HepG2 (cell line): Measurements from ENCODE around the gene CYLD. TPM values are rescaled to one million over a fixed set of nuclear protein-coding genes. Genes with fewer than 3 reads are reported as not detected.

Source experiments
- ARHGAP35 ChIP-seq: sonication (generic); formaldehyde crosslinking; IDR thresholded peaks from 2 replicates; pipeline ENCODE4 v1.9.0; 2022; ENCODE audit warnings: mild to moderate bottlenecking, inconsistent platforms, moderate library complexity, missing genetic modification reagents, borderline replicate concordance
- BHLHE40 ChIP-seq: IDR thresholded peaks from 2 replicates; pipeline ENCODE4 v1.6.1; 2011; ENCODE audit warnings: low read length, improper control_type of control experiment
- BORCS8-MEF2B ChIP-seq: sonication (generic); formaldehyde crosslinking; IDR thresholded peaks from 2 replicates; pipeline ENCODE4 v1.8.0; 2022; ENCODE audit warnings: mild to moderate bottlenecking, missing genetic modification reagents
- CBX5 ChIP-seq: sonication (generic); formaldehyde crosslinking; IDR thresholded peaks from 2 replicates; pipeline ENCODE4 v1.4.0; 2020; ENCODE audit warnings: missing genetic modification reagents, borderline replicate concordance
- CHD4 ChIP-seq: fragments of 200-600 bp; sonication (generic); IDR thresholded peaks from 2 replicates; pipeline ENCODE4 v1.7.0; 2017; ENCODE audit warnings: mild to moderate bottlenecking, low read length, borderline replicate concordance
- ELF1 ChIP-seq: sonication (generic); formaldehyde crosslinking; IDR thresholded peaks from 2 replicates; pipeline ENCODE4 v1.4.0; 2020; ENCODE audit warnings: missing genetic modification reagents
- MXI1 ChIP-seq: IDR thresholded peaks from 3 replicates; pipeline ENCODE4 v1.6.1; 2012; ENCODE audit warnings: low read depth, low read length, inconsistent platforms, borderline replicate concordance
- RBM39 ChIP-seq: fragments of 200-400 bp; formaldehyde crosslinking; IDR thresholded peaks from one replicate; pipeline ENCODE4 v1.6.1; 2018; ENCODE audit warnings: antibody characterized with exemption, mild to moderate bottlenecking, low read depth, low read length; ENCODE audit not compliant: poor library complexity, severe bottlenecking
- SP5 ChIP-seq: IDR thresholded peaks from 2 replicates; pipeline ENCODE4 v1.6.1; 2016; ENCODE audit warnings: low read depth, borderline replicate concordance
- SPEN ChIP-seq: sonication (generic); formaldehyde crosslinking; IDR thresholded peaks from 2 replicates; pipeline ENCODE4 v1.5.1; 2020; ENCODE audit warnings: low read depth, mild to moderate bottlenecking, missing genetic modification reagents
- YEATS2 ChIP-seq: sonication (generic); formaldehyde crosslinking; IDR thresholded peaks from 2 replicates; pipeline ENCODE4 v1.4.0; 2020; ENCODE audit warnings: missing genetic modification reagents, borderline replicate concordance
- ZMYM3 ChIP-seq: sonication (generic); formaldehyde crosslinking; IDR thresholded peaks from 2 replicates; pipeline ENCODE4 v1.5.1; 2020; ENCODE audit warnings: mild to moderate bottlenecking, missing genetic modification reagents
- ZNF557 ChIP-seq: sonication (generic); formaldehyde crosslinking; IDR thresholded peaks from 2 replicates; pipeline ENCODE4 v1.4.0; 2020; ENCODE audit warnings: missing genetic modification reagents
- ZNF607 ChIP-seq: sonication (generic); formaldehyde crosslinking; IDR thresholded peaks from 2 replicates; pipeline ENCODE4 v1.5.1; 2020; ENCODE audit warnings: missing genetic modification reagents, mild to moderate bottlenecking, borderline replicate concordance
- ZNF720 ChIP-seq: sonication (generic); formaldehyde crosslinking; IDR thresholded peaks from 2 replicates; pipeline ENCODE4 v1.4.0; 2020; ENCODE audit warnings: missing genetic modification reagents
- polyA plus RNA-seq, 8 experiments: library from polyadenylated mRNA; depleted of rRNA in 3 of 8; stranded (reverse) in 7 of 8; unstranded in 1 of 8; fragments of >200 nt; fragmentation: Illumina TruSeq in 4 of 8; extraction: Trizol in 4 of 8; gene quantifications; 2 replicates each; pipeline versions ENCODE4 v1.2.1 to v1.2.3, GENCODE V29; 2011 to 2016; ENCODE audit warnings: low read depth in 4 of 8, missing spikeins in 1 of 8, mixed read lengths in 1 of 8; ENCODE audit not compliant: insufficient read depth in 1 of 8
- total RNA-seq, 5 experiments: library from RNA; depleted of rRNA; stranded (reverse); fragments of >200 nt; fragmentation: Illumina TruSeq; extraction: Trizol; gene quantifications; 2 replicates each; pipeline ENCODE4 v1.2.3, GENCODE V29; 2016; ENCODE audit warnings: low read depth in 1 of 5
- TF ChIP-seq, protein P1 (sequence below): sonication (generic); formaldehyde crosslinking; IDR thresholded peaks from 2 replicates; pipeline ENCODE4 v1.4.0; 2020; ENCODE audit warnings: missing genetic modification reagents
- TF ChIP-seq, protein P2 (sequence below): sonication (generic); formaldehyde crosslinking; IDR thresholded peaks from 2 replicates; pipeline ENCODE4 v1.5.1; 2020; ENCODE audit warnings: mild to moderate bottlenecking, missing genetic modification reagents
- TF ChIP-seq, protein P3 (sequence below): sonication (generic); formaldehyde crosslinking; IDR thresholded peaks from 2 replicates; pipeline ENCODE4 v1.4.0; 2020; ENCODE audit warnings: mild to moderate bottlenecking, missing genetic modification reagents
- TF ChIP-seq, protein P4 (sequence below): IDR thresholded peaks from 2 replicates; pipeline ENCODE4 v1.6.1; 2016; ENCODE audit warnings: missing genetic modification reagents, missing compliant biosample characterization

The CYLD gene
- total and polyA plus RNA-seq, 2 of the 13 experiments (the other 11 are each of a cell fraction or from before 2014, with no cell fraction given) = 6.1 to 11.4 TPM

DNA sequence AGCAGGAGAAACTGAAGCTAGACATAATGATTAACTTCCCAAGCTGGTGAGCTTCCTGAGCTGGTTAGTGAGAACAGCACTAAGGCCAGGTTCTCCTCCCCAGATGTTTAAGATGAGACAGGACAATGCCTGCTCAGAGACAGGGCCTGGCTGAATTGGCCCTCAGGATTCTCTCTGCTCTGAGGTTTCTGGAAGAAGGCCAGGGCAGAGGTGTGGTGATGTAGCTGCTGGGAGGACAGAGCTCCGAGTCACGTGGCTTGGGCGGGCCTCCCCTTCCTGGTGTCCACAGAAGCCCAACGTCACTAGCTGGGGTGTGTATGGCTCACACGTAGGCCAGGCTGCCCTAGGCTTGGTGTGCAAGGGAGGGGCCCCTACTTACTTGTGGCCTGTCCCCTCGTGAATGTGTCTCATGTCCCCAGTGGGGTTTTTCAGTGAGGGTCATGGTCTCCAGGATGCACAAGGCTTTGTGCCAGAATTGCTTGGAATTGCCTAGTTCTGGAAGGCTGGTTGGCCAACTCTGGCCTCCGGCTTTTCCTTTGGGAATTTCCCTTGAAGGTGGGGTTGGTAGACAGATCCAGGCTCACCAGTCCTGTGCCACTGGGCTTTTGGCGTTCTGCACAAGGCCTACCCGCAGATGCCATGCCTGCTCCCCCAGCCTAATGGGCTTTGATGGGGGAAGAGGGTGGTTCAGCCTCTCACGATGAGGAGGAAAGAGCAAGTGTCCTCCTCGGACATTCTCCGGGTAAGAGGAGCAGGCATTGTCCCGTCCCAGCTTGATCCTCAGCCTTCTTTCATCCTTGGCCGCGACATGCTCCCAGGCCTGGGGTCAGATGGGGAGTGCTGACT is 45.1 kb upstream of the CYLD start (continued):
- TF ChIP-seq, protein P1, sequence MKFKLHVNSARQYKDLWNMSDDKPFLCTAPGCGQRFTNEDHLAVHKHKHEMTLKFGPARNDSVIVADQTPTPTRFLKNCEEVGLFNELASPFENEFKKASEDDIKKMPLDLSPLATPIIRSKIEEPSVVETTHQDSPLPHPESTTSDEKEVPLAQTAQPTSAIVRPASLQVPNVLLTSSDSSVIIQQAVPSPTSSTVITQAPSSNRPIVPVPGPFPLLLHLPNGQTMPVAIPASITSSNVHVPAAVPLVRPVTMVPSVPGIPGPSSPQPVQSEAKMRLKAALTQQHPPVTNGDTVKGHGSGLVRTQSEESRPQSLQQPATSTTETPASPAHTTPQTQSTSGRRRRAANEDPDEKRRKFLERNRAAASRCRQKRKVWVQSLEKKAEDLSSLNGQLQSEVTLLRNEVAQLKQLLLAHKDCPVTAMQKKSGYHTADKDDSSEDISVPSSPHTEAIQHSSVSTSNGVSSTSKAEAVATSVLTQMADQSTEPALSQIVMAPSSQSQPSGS (CRISPR knock-in tag) = 0 out of 2 replicates have a peak, but pooled peaks have one; percentile 11
- TF ChIP-seq SPEN (CRISPR knock-in tag) (0 out of 2 replicates have a peak, but pooled peaks have one; percentile 34), ZNF720 (CRISPR knock-in tag) (no peak), BORCS8-MEF2B (CRISPR knock-in tag) (peak; percentile 70; the same call in 1 of the 2 replicates), SP5 (CRISPR knock-in tag) (peak; percentile 14; the same call in 1 of the 2 replicates), ZNF557 (CRISPR knock-in tag) (no peak), MXI1 (0 out of 3 replicates have a peak, but pooled peaks have one; percentile 10), ARHGAP35 (CRISPR knock-in tag) (no peak), RBM39 (peak; percentile 43), YEATS2 (CRISPR knock-in tag) (peak; percentile 59; the same call in 1 of the 2 replicates), BHLHE40 (peak; percentile 72), ZMYM3 (CRISPR knock-in tag) (peak; percentile 51; the same call in 1 of the 2 replicates), CBX5 (CRISPR knock-in tag) (0 out of 2 replicates have a peak, but pooled peaks have one; percentile 11), ZNF607 (CRISPR knock-in tag) (no peak), CHD4 (peak; percentile 47; the same call in 1 of the 2 replicates), ELF1 (CRISPR knock-in tag) (peak; percentile 31; the same call in 1 of the 2 replicates)
- TF ChIP-seq, protein P2, sequence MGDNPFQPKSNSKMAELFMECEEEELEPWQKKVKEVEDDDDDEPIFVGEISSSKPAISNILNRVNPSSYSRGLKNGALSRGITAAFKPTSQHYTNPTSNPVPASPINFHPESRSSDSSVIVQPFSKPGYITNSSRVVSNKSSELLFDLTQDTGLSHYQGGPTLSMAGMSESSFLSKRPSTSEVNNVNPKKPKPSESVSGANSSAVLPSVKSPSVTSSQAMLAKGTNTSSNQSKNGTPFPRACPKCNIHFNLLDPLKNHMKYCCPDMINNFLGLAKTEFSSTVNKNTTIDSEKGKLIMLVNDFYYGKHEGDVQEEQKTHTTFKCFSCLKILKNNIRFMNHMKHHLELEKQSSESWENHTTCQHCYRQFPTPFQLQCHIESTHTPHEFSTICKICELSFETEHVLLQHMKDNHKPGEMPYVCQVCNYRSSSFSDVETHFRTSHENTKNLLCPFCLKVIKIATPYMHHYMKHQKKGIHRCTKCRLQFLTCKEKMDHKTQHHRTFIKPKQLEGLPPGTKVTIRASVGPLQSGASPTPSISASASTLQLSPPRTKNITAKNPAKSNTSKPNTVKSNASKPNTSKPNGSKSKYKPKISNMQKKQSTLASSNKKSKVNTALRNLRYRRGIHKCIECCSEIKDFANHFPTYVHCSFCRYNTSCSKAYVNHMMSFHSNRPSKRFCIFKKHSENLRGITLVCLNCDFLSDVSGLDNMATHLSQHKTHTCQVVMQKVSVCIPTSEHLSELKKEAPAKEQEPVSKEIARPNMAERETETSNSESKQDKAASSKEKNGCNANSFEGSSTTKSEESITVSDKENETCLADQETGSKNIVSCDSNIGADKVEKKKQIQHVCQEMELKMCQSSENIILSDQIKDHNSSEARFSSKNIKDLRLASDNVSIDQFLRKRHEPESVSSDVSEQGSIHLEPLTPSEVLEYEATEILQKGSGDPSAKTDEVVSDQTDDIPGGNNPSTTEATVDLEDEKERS (CRISPR knock-in tag) = no peak
- TF ChIP-seq, protein P3, sequence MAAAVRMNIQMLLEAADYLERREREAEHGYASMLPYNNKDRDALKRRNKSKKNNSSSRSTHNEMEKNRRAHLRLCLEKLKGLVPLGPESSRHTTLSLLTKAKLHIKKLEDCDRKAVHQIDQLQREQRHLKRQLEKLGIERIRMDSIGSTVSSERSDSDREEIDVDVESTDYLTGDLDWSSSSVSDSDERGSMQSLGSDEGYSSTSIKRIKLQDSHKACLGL = 0 out of 2 replicates have a peak, but pooled peaks have one; percentile 42
- TF ChIP-seq, protein P4, sequence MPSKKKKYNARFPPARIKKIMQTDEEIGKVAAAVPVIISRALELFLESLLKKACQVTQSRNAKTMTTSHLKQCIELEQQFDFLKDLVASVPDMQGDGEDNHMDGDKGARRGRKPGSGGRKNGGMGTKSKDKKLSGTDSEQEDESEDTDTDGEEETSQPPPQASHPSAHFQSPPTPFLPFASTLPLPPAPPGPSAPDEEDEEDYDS (CRISPR knock-in tag) = 0 out of 2 replicates have a peak, but pooled peaks have one; percentile 26
